ENCODE data around the gene VWA3A.

GRCh38 chr16:22070361-22071330, 21.7 kb upstream of the VWA3A start:
- TF ChIP-seq POLR2AphosphoS5 (IDR thresholded peaks at IDR 0.05; ENCODE audit: insufficient read depth, low read depth, low read length) (no peak), POLR2A (IDR thresholded peaks at IDR 0.05; ENCODE audit: low read depth, low read length) (no peak), JUN (IDR thresholded peaks at IDR 0.05; ENCODE audit: borderline replicate concordance, insufficient read depth, insufficient read length, low read depth) (no peak), MYC (IDR thresholded peaks at IDR 0.05; ENCODE audit: low read depth, low read length) (no peak), MAX (IDR thresholded peaks at IDR 0.05; ENCODE audit: insufficient read depth, insufficient read length) (no peak), EZH2 (IDR thresholded peaks at IDR 0.05; ENCODE audit: borderline replicate concordance, low read depth, low read length, severe bottlenecking) (no peak)
- TF ChIP-seq, protein P1, sequence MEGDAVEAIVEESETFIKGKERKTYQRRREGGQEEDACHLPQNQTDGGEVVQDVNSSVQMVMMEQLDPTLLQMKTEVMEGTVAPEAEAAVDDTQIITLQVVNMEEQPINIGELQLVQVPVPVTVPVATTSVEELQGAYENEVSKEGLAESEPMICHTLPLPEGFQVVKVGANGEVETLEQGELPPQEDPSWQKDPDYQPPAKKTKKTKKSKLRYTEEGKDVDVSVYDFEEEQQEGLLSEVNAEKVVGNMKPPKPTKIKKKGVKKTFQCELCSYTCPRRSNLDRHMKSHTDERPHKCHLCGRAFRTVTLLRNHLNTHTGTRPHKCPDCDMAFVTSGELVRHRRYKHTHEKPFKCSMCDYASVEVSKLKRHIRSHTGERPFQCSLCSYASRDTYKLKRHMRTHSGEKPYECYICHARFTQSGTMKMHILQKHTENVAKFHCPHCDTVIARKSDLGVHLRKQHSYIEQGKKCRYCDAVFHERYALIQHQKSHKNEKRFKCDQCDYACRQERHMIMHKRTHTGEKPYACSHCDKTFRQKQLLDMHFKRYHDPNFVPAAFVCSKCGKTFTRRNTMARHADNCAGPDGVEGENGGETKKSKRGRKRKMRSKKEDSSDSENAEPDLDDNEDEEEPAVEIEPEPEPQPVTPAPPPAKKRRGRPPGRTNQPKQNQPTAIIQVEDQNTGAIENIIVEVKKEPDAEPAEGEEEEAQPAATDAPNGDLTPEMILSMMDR (IDR thresholded peaks at IDR 0.05; ENCODE audit: extremely low read depth in 1 of 2, insufficient read depth in 1 of 2, low read depth in 1 of 2, low read length in 2 of 2): no peak

Data from endothelial cell of umbilical vein (primary cell).